ENCODE results near the gene MED6.

The MED6 gene

GRCh38 chr14:70597731-70598130 is 2.7 kb downstream of the MED6 start:
- DNase-seq = no peak

GRCh38 chr14:70595443-70596185 is 4.8 kb downstream of the MED6 start:
- DNase-seq = no peak

- DNase-seq = no peak
Measured at GRCh38 chr14:70594461-70594860, 6.0 kb downstream of the MED6 start.

- DNase-seq = no peak
Measured at GRCh38 chr14:70585231-70585630, 15.2 kb downstream of the MED6 start.

- no peak for DNase-seq
Measured at GRCh38 chr14:70576891-70577290, 23.6 kb downstream of the MED6 start.

- no peak for DNase-seq
Measured at GRCh38 chr14:70573050-70573449, 27.4 kb downstream of the MED6 start.

- DNase-seq = no peak
Measured at GRCh38 chr14:70571139-70571538, 29.3 kb downstream of the MED6 start.

- no peak for DNase-seq
Measured at GRCh38 chr14:70567791-70568190, 32.7 kb downstream of the MED6 start.

- DNase-seq = no peak
Measured at GRCh38 chr14:70563869-70564268, 36.6 kb downstream of the MED6 start.

GRCh38 chr14:70563417-70563816 is 37.0 kb downstream of the MED6 start:
- DNase-seq = no peak

- no peak for DNase-seq
Measured at GRCh38 chr14:70558356-70558755, 42.1 kb downstream of the MED6 start.

GRCh38 chr14:70555890-70556289 is 44.6 kb downstream of the MED6 start:
- no peak for DNase-seq

GRCh38 chr14:70538087-70538486 is 62.4 kb downstream of the MED6 start:
- no peak for DNase-seq

GRCh38 chr14:70536830-70537229 is 63.6 kb downstream of the MED6 start:
- no peak for DNase-seq

- DNase-seq = no peak
Measured at GRCh38 chr14:70534904-70535303, 65.6 kb downstream of the MED6 start, which contains the start of gene ADAM20. ADAM20 (minus strand) TSS chr14:70535004; CDS start chr14:70524757, 10,247 bp downstream.

Data from NCI-H1417 treated with DMSO at 0.1 percent for 48 hours (cell line).